GM12874 (cell line): ENCODE results near the gene MAP7D1.

Source experiments
- CTCF ChIP-seq: IDR thresholded peaks from 2 replicates; pipeline ENCODE4 v1.5.1; 2011; ENCODE audit warnings: low read depth, mild to moderate bottlenecking, control low read depth, low read length, moderate library complexity; ENCODE audit not compliant: insufficient read depth

Gene MAP7D1

GRCh38 chr1:36166938-36167905 is 11.3 kb downstream of the MAP7D1 start:
- TF ChIP-seq CTCF = no peak

GRCh38 chr1:36168514-36168913 is 12.6 kb downstream of the MAP7D1 start:
- no peak for TF ChIP-seq CTCF

- TF ChIP-seq CTCF = no peak
Measured at GRCh38 chr1:36170643-36171412, 14.9 kb downstream of the MAP7D1 start.

- no peak for TF ChIP-seq CTCF
Measured at GRCh38 chr1:36172017-36172747, 16.2 kb downstream of the MAP7D1 start.

GRCh38 chr1:36172983-36173382 is 17.0 kb downstream of the MAP7D1 start:
- no peak for TF ChIP-seq CTCF

- no peak for TF ChIP-seq CTCF
Measured at GRCh38 chr1:36174713-36175112, 18.8 kb downstream of the MAP7D1 start.
